ENCODE data around the gene OVCH2. TPM values are rescaled to one million over a fixed set of nuclear protein-coding genes. Genes with fewer than 3 reads are reported as not detected.

The OVCH2 gene
- total and polyA plus RNA-seq, 2 experiments from 2014 or later = 0.42 to 1.3 TPM

DNA sequence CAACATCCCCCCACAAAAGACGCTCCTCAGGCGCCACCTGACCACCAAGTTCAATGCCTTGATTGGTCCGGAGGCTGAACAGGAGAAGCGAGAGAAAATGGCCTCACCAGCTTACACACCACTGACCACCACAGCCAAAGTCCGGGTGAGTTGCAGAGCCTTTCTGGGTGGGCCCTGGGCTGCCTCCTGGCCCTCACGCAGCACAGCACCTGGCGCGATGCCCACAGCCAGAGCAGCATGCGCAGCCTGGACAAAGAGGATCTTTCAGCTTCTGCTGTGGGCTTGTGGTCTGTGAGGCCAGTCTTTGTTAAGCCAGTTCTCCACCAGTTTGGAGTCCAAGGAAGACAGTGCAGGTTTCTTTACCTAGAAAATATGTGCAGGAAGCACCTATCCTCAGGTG is 54.6 kb downstream of the OVCH2 start:
- no peaks in the 10 kb centered on the region for H3K4me1 ChIP-seq (ENCODE audit: insufficient read depth)
- H2AFZ ChIP-seq = no peak overlapping the region
- H3K36me3 Mint-ChIP-seq (ENCODE audit: low read depth) = peaks cover 23% of the 10 kb centered on the region
- no peak overlapping the region for H3K4me2 ChIP-seq
- TF ChIP-seq STAT1 (IDR thresholded peaks at IDR 0.05; ENCODE audit: unreplicated experiment) = no peak
- TF ChIP-seq ETS1 (IDR thresholded peaks at IDR 0.05) = no peak
- TF ChIP-seq CREB1 (CRISPR knock-in tag; IDR thresholded peaks at IDR 0.05; ENCODE audit: low read depth) = no peak
- TF ChIP-seq CTCF (conservative IDR thresholded peaks at IDR 0.05; ENCODE audit: low read depth in 2 of 2) = no peak
- no peak for TF ChIP-seq EZH2phosphoT487 (IDR thresholded peaks at IDR 0.05; ENCODE audit: unreplicated experiment)
- no peak for TF ChIP-seq NANOG (IDR thresholded peaks at IDR 0.05; ENCODE audit: borderline replicate concordance)
- TF ChIP-seq ZNF114 (CRISPR knock-in tag; IDR thresholded peaks at IDR 0.05) = no peak
- TF ChIP-seq ZNF462 (CRISPR knock-in tag; IDR thresholded peaks at IDR 0.05) = no peak
- TF ChIP-seq ZNF331 (CRISPR knock-in tag; IDR thresholded peaks at IDR 0.05; ENCODE audit: low read depth) = no peak
- TF ChIP-seq EZH2 (IDR thresholded peaks at IDR 0.05; ENCODE audit: low read depth, unreplicated experiment) = no peak
- TF ChIP-seq REST (IDR thresholded peaks at IDR 0.05; ENCODE audit: unreplicated experiment) = no peak
- TF ChIP-seq POLR2AphosphoS5 (IDR thresholded peaks at IDR 0.05; ENCODE audit: low read depth) = no peak
- H3K27me3 ChIP-seq (ENCODE audit: insufficient read depth) = no peaks in the 10 kb centered on the region
- H4K20me1 ChIP-seq (replicated peaks; ENCODE audit: insufficient read depth) = no peaks in the 10 kb centered on the region
- no peak overlapping the region for H3K27ac ChIP-seq (ENCODE audit: low read depth)
- no peaks in the 10 kb centered on the region for H3F3A ChIP-seq (replicated peaks; ENCODE audit: low read depth)
- H3K4me1 Mint-ChIP-seq = no peaks in the 10 kb centered on the region; the same call in 2 of the 3 replicates
- H3K79me2 ChIP-seq (replicated peaks; ENCODE audit: insufficient read depth) = no peaks in the 10 kb centered on the region
- ATAC-seq = no peak
- no peak overlapping the region for H3K4me3 Mint-ChIP-seq
- no peaks in the 10 kb centered on the region for H3K36me3 ChIP-seq (ENCODE audit: insufficient read depth)
- no peaks in the 10 kb centered on the region for H3K27me3 Mint-ChIP-seq (ENCODE audit: insufficient read depth, low read depth, poor library complexity)
- no peak overlapping the region for H3K4me3 ChIP-seq
- no peaks in the 10 kb centered on the region for H3K9me2 ChIP-seq (ENCODE audit: insufficient read depth)
- H3K27ac Mint-ChIP-seq = no peak overlapping the region
- no peaks in the 10 kb centered on the region for H3K9me3 Mint-ChIP-seq
- no peak for DNase-seq (ENCODE audit: low spot score)
